Skeletal muscle satellite cell (primary cell): ENCODE measurements around the gene CHPF2.

Experiments used
- H3K27me3 ChIP-seq: 2 replicates; pipeline ENCODE4 v1.7.0; 2013; ENCODE audit warnings: low read length; ENCODE audit not compliant: control insufficient read depth, insufficient read depth
- H3K36me3 ChIP-seq: 2 replicates; pipeline ENCODE4 v1.7.0; 2013; ENCODE audit warnings: mild to moderate bottlenecking, control low read depth, low read length; ENCODE audit not compliant: insufficient read depth
- H3K4me1 ChIP-seq: 2 replicates; pipeline ENCODE4 v1.7.0; 2013; ENCODE audit warnings: low read length; ENCODE audit not compliant: control insufficient read depth, insufficient read depth
- H3K4me2 ChIP-seq: 2 replicates; pipeline ENCODE4 v1.7.0; 2013; ENCODE audit warnings: mild to moderate bottlenecking, low read length
- H3K4me3 ChIP-seq: 2 replicates; pipeline ENCODE4 v1.7.0; 2013; ENCODE audit warnings: low read length
- H3K9ac ChIP-seq: 2 replicates; pipeline ENCODE4 v1.7.0; 2013; ENCODE audit warnings: mild to moderate bottlenecking, low read depth, low read length, moderate library complexity
- H3K9me3 ChIP-seq: replicated peaks from 2 replicates; pipeline ENCODE4 v1.7.0; 2013; ENCODE audit warnings: mild to moderate bottlenecking, control low read depth, low read length

The CHPF2 gene

GRCh38 chr7:151194188-151194587 is 38.1 kb upstream of the CHPF2 start:
- Histone ChIP-seq H3K4me3 (no peak overlapping the region), H3K4me1 (no peaks in the 10 kb centered on the region), H3K36me3 (no peaks in the 10 kb centered on the region), H3K4me2 (no peak overlapping the region), H3K9ac (no peak overlapping the region), H3K27me3 (peaks cover 88% of the 10 kb centered on the region), H3K9me3 (no peaks in the 10 kb centered on the region)

- Histone ChIP-seq H3K36me3 (no peaks in the 10 kb centered on the region), H3K27me3 (peaks cover 87% of the 10 kb centered on the region), H3K4me1 (no peaks in the 10 kb centered on the region), H3K9me3 (no peaks in the 10 kb centered on the region), H3K4me3 (no peak overlapping the region), H3K4me2 (no peak overlapping the region), H3K9ac (no peak overlapping the region)
These were observed 36.5 kb upstream of the CHPF2 start for GRCh38 chr7:151195616-151196450.

- Histone ChIP-seq H3K4me1 (no peaks in the 10 kb centered on the region), H3K36me3 (no peaks in the 10 kb centered on the region), H3K4me3 (no peak overlapping the region), H3K4me2 (no peak overlapping the region), H3K9ac (no peak overlapping the region), H3K27me3 (peaks cover 96% of the 10 kb centered on the region), H3K9me3 (no peaks in the 10 kb centered on the region)
These were observed 34.4 kb upstream of the CHPF2 start for GRCh38 chr7:151197932-151198331.

GRCh38 chr7:151198945-151199848 is 33.1 kb upstream of the CHPF2 start:
- peaks cover 96% of the 10 kb centered on the region for H3K27me3 ChIP-seq
- H3K4me3 ChIP-seq, result no peak overlapping the region
- H3K4me2 ChIP-seq, result no peak overlapping the region
- H3K36me3 ChIP-seq, result no peaks in the 10 kb centered on the region
- no peaks in the 10 kb centered on the region for H3K4me1 ChIP-seq
- H3K9ac ChIP-seq, result no peak overlapping the region
- no peaks in the 10 kb centered on the region for H3K9me3 ChIP-seq

GRCh38 chr7:151201344-151201743 is 30.9 kb upstream of the CHPF2 start:
- H3K4me3 ChIP-seq, result no peak overlapping the region
- H3K4me1 ChIP-seq, result no peaks in the 10 kb centered on the region
- no peak overlapping the region for H3K9ac ChIP-seq
- H3K4me2 ChIP-seq, result no peak overlapping the region
- H3K27me3 ChIP-seq, result peaks cover 95% of the 10 kb centered on the region
- H3K9me3 ChIP-seq, result no peaks in the 10 kb centered on the region
- no peaks in the 10 kb centered on the region for H3K36me3 ChIP-seq

GRCh38 chr7:151201751-151202150 is 30.5 kb upstream of the CHPF2 start:
- no peaks in the 10 kb centered on the region for H3K9me3 ChIP-seq
- H3K4me1 ChIP-seq, result no peaks in the 10 kb centered on the region
- no peak overlapping the region for H3K4me2 ChIP-seq
- H3K4me3 ChIP-seq, result no peak overlapping the region
- peaks cover 92% of the 10 kb centered on the region for H3K27me3 ChIP-seq
- no peaks in the 10 kb centered on the region for H3K36me3 ChIP-seq
- no peak overlapping the region for H3K9ac ChIP-seq

GRCh38 chr7:151202836-151203235 is 29.4 kb upstream of the CHPF2 start:
- H3K4me1 ChIP-seq, result no peaks in the 10 kb centered on the region
- H3K36me3 ChIP-seq, result no peaks in the 10 kb centered on the region
- H3K9me3 ChIP-seq, result no peaks in the 10 kb centered on the region
- H3K4me3 ChIP-seq, result no peak overlapping the region
- no peak overlapping the region for H3K9ac ChIP-seq
- peaks cover 91% of the 10 kb centered on the region for H3K27me3 ChIP-seq
- no peak overlapping the region for H3K4me2 ChIP-seq

GRCh38 chr7:151204383-151205032 is 27.8 kb upstream of the CHPF2 start:
- Histone ChIP-seq H3K4me3 (no peak overlapping the region), H3K4me2 (no peak overlapping the region), H3K27me3 (peaks cover 84% of the 10 kb centered on the region), H3K9me3 (no peaks in the 10 kb centered on the region), H3K9ac (no peak overlapping the region), H3K36me3 (no peaks in the 10 kb centered on the region), H3K4me1 (no peaks in the 10 kb centered on the region)

GRCh38 chr7:151205730-151206129 is 26.6 kb upstream of the CHPF2 start:
- H3K9ac ChIP-seq, result no peak overlapping the region
- H3K4me1 ChIP-seq, result no peaks in the 10 kb centered on the region
- no peak overlapping the region for H3K4me3 ChIP-seq
- H3K36me3 ChIP-seq, result no peaks in the 10 kb centered on the region
- peaks cover 72% of the 10 kb centered on the region for H3K27me3 ChIP-seq
- H3K9me3 ChIP-seq, result no peaks in the 10 kb centered on the region
- H3K4me2 ChIP-seq, result no peak overlapping the region

GRCh38 chr7:151206914-151207313 is 25.4 kb upstream of the CHPF2 start:
- Histone ChIP-seq H3K4me1 (no peaks in the 10 kb centered on the region), H3K9ac (no peak overlapping the region), H3K9me3 (no peaks in the 10 kb centered on the region), H3K4me2 (no peak overlapping the region), H3K4me3 (no peak overlapping the region), H3K27me3 (peaks cover 60% of the 10 kb centered on the region), H3K36me3 (no peaks in the 10 kb centered on the region)

- Histone ChIP-seq H3K27me3 (peaks cover 56% of the 10 kb centered on the region), H3K4me3 (no peak overlapping the region), H3K9ac (no peak overlapping the region), H3K36me3 (no peaks in the 10 kb centered on the region), H3K4me2 (no peak overlapping the region), H3K9me3 (no peaks in the 10 kb centered on the region), H3K4me1 (no peaks in the 10 kb centered on the region)
These were observed 25.0 kb upstream of the CHPF2 start for GRCh38 chr7:151207315-151207714.
